SK-N-SH (cell line): ENCODE data around the gene LMOD2. TPM values are rescaled to one million over a fixed set of nuclear protein-coding genes. Genes with fewer than 3 reads are reported as not detected.

Experiments
- CTCF ChIA-PET: fragments of 300-600, 350-600 bp; formaldehyde crosslinking; extraction: SDS; loops from one replicate; lab custom pipeline; 2021; lab: Yijun Ruan, JAX
- POLR2A ChIA-PET: fragments of 350-600 bp; sonication (Branson Sonifier 250); formaldehyde crosslinking; extraction: SDS; loops from one replicate; lab custom pipeline; 2020; ENCODE audit warnings: antibody characterized with exemption, inconsistent platforms; lab: Yijun Ruan, JAX
- DNase-seq: peaks from one replicate; pipeline ENCODE4 v3.0.0; 2012
- H2AFZ ChIP-seq: fragments of 200-600 bp; sonication (generic); 2 replicates; pipeline ENCODE4 v1.8.1; 2016; ENCODE audit warnings: antibody characterized with exemption, mild to moderate bottlenecking, low read depth
- H3F3A ChIP-seq: fragments of 200-600 bp; sonication (generic); replicated peaks from 2 replicates; pipeline ENCODE3; 2016; ENCODE audit warnings: antibody characterized with exemption, mild to moderate bottlenecking; ENCODE audit not compliant: insufficient read depth
- H3K27ac ChIP-seq, 2 experiments: fragments of 200-500 bp in 1 of 2; fragments of 200-600 bp in 1 of 2; sonication (Bioruptor generic) in 1 of 2; sonication (generic), shearing (Covaris generic) in 1 of 2; 2 replicates each; pipeline versions ENCODE4 v1.5.1 to v1.6.1; 2014 to 2016; ENCODE audit warnings: low read depth in 2 of 2, inconsistent platforms in 1 of 2, low read length in 1 of 2, mild to moderate bottlenecking in 1 of 2, mixed read lengths in 1 of 2
- H3K27me3 ChIP-seq: fragments of 200-600 bp; sonication (generic), shearing (Covaris generic); 2 replicates; pipeline ENCODE4 v1.6.1; 2016; ENCODE audit warnings: mixed run types; ENCODE audit not compliant: insufficient read depth
- H3K36me3 ChIP-seq, 2 experiments: fragments of 200-500 bp in 1 of 2; fragments of 200-600 bp in 1 of 2; sonication (Bioruptor generic) in 1 of 2; sonication (generic) in 1 of 2; replicated peaks in 1 of 2; 2 replicates each; pipeline versions ENCODE3 to v1.5.1; 2014 to 2016; ENCODE audit warnings: low read length in 1 of 2, mild to moderate bottlenecking in 1 of 2; ENCODE audit not compliant: insufficient read depth in 2 of 2, control insufficient read depth in 1 of 2
- H3K4me1 ChIP-seq, 2 experiments: fragments of 200-500 bp in 1 of 2; fragments of 200-600 bp in 1 of 2; sonication (Bioruptor generic) in 1 of 2; sonication (generic), shearing (Covaris generic) in 1 of 2; 2 replicates each; pipeline versions ENCODE4 v1.5.1 to v1.6.1; 2014 to 2016; ENCODE audit warnings: low read depth in 1 of 2, low read length in 1 of 2, mixed run types in 1 of 2; ENCODE audit not compliant: insufficient read depth in 2 of 2, control insufficient read depth in 1 of 2
- H3K4me2 ChIP-seq: fragments of 200-600 bp; sonication (generic), shearing (Covaris generic); 2 replicates; pipeline ENCODE4 v1.6.1; 2017; ENCODE audit warnings: mixed run types
- H3K4me3 ChIP-seq, 2 experiments: fragments of 200-500 bp in 1 of 2; fragments of 200-600 bp in 1 of 2; sonication (Bioruptor generic) in 1 of 2; sonication (generic), shearing (Covaris generic) in 1 of 2; 2 replicates each; pipeline versions ENCODE4 v1.5.1 to v1.8.1; 2014 to 2016; ENCODE audit warnings: low read depth in 2 of 2, inconsistent platforms in 1 of 2, low read length in 1 of 2, mild to moderate bottlenecking in 1 of 2, mixed read lengths in 1 of 2, moderate library complexity in 1 of 2
- H3K79me2 ChIP-seq: fragments of 200-600 bp; sonication (generic); 2 replicates; pipeline ENCODE4 v1.8.1; 2017; ENCODE audit warnings: mild to moderate bottlenecking; ENCODE audit not compliant: insufficient read depth
- H3K9ac ChIP-seq: fragments of 200-600 bp; sonication (generic); 2 replicates; pipeline ENCODE4 v1.6.1; 2017; ENCODE audit warnings: mixed run types
- H3K9me2 ChIP-seq: fragments of 200-600 bp; sonication (generic); 2 replicates; pipeline ENCODE4 v1.6.1; 2017; ENCODE audit warnings: mixed run types
- H3K9me3 ChIP-seq: fragments of 200-600 bp; sonication (generic); 2 replicates; pipeline ENCODE4 v1.6.1; 2017; ENCODE audit warnings: mixed run types, mild to moderate bottlenecking, moderate library complexity
- H4K20me1 ChIP-seq: fragments of 200-600 bp; sonication (generic); 2 replicates; pipeline ENCODE4 v1.6.1; 2017; ENCODE audit warnings: mild to moderate bottlenecking, mixed run types; ENCODE audit not compliant: insufficient read depth
- ELF1 ChIP-seq: IDR thresholded peaks from 2 replicates; pipeline ENCODE4 v1.4.0; 2012
- EP300 ChIP-seq, 2 experiments: IDR thresholded peaks; 2 replicates each; pipeline versions ENCODE4 v1.4.0 to v1.6.1; 2012; ENCODE audit warnings: borderline replicate concordance in 1 of 2, low read depth in 1 of 2, low read length in 1 of 2
- EZH2phosphoT487 ChIP-seq: fragments of 200-600 bp; sonication (generic); IDR thresholded peaks from 2 replicates; pipeline ENCODE4 v1.6.1; 2017; ENCODE audit warnings: low read depth, mixed run types, mild to moderate bottlenecking, antibody characterized with exemption, moderate library complexity, borderline replicate concordance
- FOSL2 ChIP-seq: IDR thresholded peaks from 2 replicates; pipeline ENCODE4 v1.4.0; 2012; ENCODE audit warnings: low read depth, mild to moderate bottlenecking, moderate library complexity, borderline replicate concordance
- FOXJ3 ChIP-seq: sonication (generic); formaldehyde crosslinking; IDR thresholded peaks from 2 replicates; pipeline ENCODE4 v1.5.1; 2020; ENCODE audit warnings: mild to moderate bottlenecking, missing genetic modification reagents
- GATA2 ChIP-seq: sonication (generic); formaldehyde crosslinking; IDR thresholded peaks from 2 replicates; pipeline ENCODE4 v1.5.0; 2020; ENCODE audit warnings: mild to moderate bottlenecking, missing genetic modification reagents
- MEF2A ChIP-seq: IDR thresholded peaks from 2 replicates; pipeline ENCODE4 v1.4.0; 2012; ENCODE audit warnings: low read depth, borderline replicate concordance
- MXI1 ChIP-seq: IDR thresholded peaks from 2 replicates; pipeline ENCODE4 v1.6.1; 2012; ENCODE audit warnings: mild to moderate bottlenecking, low read depth, low read length, improper control_type of control experiment
- NFIC ChIP-seq: IDR thresholded peaks from 2 replicates; pipeline ENCODE4 v1.4.0; 2012; ENCODE audit warnings: borderline replicate concordance
- SIN3A ChIP-seq: IDR thresholded peaks from 2 replicates; pipeline ENCODE4 v1.6.1; 2012; ENCODE audit warnings: low read depth, mild to moderate bottlenecking, low read length, moderate library complexity, borderline replicate concordance
- TEAD4 ChIP-seq: IDR thresholded peaks from 2 replicates; pipeline ENCODE4 v1.4.0; 2012; ENCODE audit warnings: mild to moderate bottlenecking, borderline replicate concordance; ENCODE audit not compliant: insufficient read depth
- YY1 ChIP-seq: IDR thresholded peaks from 2 replicates; pipeline ENCODE4 v1.4.0; 2012; ENCODE audit warnings: low read depth, mild to moderate bottlenecking
- polyA plus RNA-seq, 3 experiments: library from polyadenylated mRNA; depleted of rRNA; stranded (reverse); fragments of >200 nt; gene quantifications; 2 replicates each; pipeline ENCODE4 v1.2.3, GENCODE V29; 2012
- TF ChIP-seq, protein P1 (sequence below): IDR thresholded peaks from 2 replicates; pipeline ENCODE4 v1.4.0; 2012; ENCODE audit warnings: low read depth, borderline replicate concordance
- TF ChIP-seq, protein P2 (sequence below): IDR thresholded peaks from 2 replicates; pipeline ENCODE4; 2012
- TF ChIP-seq, protein P3 (sequence below): fragments of 150-350 bp; IDR thresholded peaks from 2 replicates; pipeline ENCODE4 v1.6.1; 2016; ENCODE audit warnings: mild to moderate bottlenecking, low read depth, low read length
- TF ChIP-seq, protein P4 (sequence below): IDR thresholded peaks from 2 replicates; pipeline ENCODE4 v1.6.1; 2012; ENCODE audit warnings: mild to moderate bottlenecking, low read depth, low read length, moderate library complexity

Gene LMOD2
- polyA plus RNA-seq, 1 of the 3 experiments (the other 2 are of a cell fraction): not detected

DNA sequence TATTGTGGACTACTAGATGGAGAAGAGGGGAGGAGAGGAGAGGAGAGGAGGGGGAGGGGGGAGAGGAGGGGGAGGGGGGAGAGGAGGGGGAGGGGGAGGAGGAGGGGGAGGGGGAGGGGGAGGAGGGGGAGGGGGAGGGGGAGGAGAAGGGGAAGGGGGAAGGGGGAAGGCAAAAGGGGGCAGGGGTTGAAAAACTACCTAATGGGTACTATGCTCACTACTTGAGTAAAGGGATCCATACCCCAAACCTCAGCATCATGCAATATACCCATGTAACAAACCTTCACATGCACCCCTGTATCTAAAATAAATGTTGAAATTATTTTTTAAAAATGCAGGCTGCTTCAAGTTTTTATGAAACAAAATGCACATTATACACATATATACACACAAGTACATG is 15.1 kb upstream of the LMOD2 start:
- no peak overlapping the region for H3K4me3 ChIP-seq
- no peaks in the 10 kb centered on the region for H3K9me2 ChIP-seq
- no peak overlapping the region for H3K27ac ChIP-seq
- POLR2A ChIA-PET: no interaction called here
- no peaks in the 10 kb centered on the region for H4K20me1 ChIP-seq
- peaks cover 14 to 20% of the 10 kb centered on the region in 2 experiments; a peak in 3 of 4 replicates for H3K4me1 ChIP-seq
- H2AFZ ChIP-seq: no peak overlapping the region
- H3K9ac ChIP-seq: no peak overlapping the region
- no peaks in the 10 kb centered on the region for H3F3A ChIP-seq
- TF ChIP-seq YY1 (no peak), FOSL2 (no peak), NFIC (no peak), GATA2 (no peak), EZH2phosphoT487 (no peak), EP300 (IDR thresholded peaks at IDR 0.05; ENCODE audit: borderline replicate concordance in 1 of 2, low read depth in 1 of 2, low read length in 1 of 2) (no peak), MXI1 (no peak), FOXJ3 (CRISPR knock-in tag) (no peak), MEF2A (no peak), SIN3A (no peak), ELF1 (no peak), TEAD4 (no peak)
- TF ChIP-seq, protein P1, sequence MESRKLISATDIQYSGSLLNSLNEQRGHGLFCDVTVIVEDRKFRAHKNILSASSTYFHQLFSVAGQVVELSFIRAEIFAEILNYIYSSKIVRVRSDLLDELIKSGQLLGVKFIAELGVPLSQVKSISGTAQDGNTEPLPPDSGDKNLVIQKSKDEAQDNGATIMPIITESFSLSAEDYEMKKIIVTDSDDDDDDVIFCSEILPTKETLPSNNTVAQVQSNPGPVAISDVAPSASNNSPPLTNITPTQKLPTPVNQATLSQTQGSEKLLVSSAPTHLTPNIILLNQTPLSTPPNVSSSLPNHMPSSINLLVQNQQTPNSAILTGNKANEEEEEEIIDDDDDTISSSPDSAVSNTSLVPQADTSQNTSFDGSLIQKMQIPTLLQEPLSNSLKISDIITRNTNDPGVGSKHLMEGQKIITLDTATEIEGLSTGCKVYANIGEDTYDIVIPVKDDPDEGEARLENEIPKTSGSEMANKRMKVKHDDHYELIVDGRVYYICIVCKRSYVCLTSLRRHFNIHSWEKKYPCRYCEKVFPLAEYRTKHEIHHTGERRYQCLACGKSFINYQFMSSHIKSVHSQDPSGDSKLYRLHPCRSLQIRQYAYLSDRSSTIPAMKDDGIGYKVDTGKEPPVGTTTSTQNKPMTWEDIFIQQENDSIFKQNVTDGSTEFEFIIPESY: no peak
- TF ChIP-seq, protein P2, sequence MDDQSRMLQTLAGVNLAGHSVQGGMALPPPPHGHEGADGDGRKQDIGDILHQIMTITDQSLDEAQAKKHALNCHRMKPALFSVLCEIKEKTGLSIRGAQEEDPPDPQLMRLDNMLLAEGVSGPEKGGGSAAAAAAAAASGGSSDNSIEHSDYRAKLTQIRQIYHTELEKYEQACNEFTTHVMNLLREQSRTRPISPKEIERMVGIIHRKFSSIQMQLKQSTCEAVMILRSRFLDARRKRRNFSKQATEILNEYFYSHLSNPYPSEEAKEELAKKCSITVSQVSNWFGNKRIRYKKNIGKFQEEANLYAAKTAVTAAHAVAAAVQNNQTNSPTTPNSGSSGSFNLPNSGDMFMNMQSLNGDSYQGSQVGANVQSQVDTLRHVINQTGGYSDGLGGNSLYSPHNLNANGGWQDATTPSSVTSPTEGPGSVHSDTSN: no peak
- TF ChIP-seq, protein P3, sequence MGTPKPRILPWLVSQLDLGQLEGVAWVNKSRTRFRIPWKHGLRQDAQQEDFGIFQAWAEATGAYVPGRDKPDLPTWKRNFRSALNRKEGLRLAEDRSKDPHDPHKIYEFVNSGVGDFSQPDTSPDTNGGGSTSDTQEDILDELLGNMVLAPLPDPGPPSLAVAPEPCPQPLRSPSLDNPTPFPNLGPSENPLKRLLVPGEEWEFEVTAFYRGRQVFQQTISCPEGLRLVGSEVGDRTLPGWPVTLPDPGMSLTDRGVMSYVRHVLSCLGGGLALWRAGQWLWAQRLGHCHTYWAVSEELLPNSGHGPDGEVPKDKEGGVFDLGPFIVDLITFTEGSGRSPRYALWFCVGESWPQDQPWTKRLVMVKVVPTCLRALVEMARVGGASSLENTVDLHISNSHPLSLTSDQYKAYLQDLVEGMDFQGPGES: no peak
- TF ChIP-seq, protein P4, sequence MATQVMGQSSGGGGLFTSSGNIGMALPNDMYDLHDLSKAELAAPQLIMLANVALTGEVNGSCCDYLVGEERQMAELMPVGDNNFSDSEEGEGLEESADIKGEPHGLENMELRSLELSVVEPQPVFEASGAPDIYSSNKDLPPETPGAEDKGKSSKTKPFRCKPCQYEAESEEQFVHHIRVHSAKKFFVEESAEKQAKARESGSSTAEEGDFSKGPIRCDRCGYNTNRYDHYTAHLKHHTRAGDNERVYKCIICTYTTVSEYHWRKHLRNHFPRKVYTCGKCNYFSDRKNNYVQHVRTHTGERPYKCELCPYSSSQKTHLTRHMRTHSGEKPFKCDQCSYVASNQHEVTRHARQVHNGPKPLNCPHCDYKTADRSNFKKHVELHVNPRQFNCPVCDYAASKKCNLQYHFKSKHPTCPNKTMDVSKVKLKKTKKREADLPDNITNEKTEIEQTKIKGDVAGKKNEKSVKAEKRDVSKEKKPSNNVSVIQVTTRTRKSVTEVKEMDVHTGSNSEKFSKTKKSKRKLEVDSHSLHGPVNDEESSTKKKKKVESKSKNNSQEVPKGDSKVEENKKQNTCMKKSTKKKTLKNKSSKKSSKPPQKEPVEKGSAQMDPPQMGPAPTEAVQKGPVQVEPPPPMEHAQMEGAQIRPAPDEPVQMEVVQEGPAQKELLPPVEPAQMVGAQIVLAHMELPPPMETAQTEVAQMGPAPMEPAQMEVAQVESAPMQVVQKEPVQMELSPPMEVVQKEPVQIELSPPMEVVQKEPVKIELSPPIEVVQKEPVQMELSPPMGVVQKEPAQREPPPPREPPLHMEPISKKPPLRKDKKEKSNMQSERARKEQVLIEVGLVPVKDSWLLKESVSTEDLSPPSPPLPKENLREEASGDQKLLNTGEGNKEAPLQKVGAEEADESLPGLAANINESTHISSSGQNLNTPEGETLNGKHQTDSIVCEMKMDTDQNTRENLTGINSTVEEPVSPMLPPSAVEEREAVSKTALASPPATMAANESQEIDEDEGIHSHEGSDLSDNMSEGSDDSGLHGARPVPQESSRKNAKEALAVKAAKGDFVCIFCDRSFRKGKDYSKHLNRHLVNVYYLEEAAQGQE: no peak
- TF ChIP-seq, all 33 proteins: peak for 0
- Histone ChIP-seq H3K9me3 (no peaks in the 10 kb centered on the region), H3K36me3 (no peaks in the 10 kb centered on the region), H3K79me2 (no peaks in the 10 kb centered on the region), H3K4me2 (no peak overlapping the region), H3K27me3 (no peaks in the 10 kb centered on the region)
- no peak for DNase-seq
- CTCF ChIA-PET: interaction anchor here (1.0 kb wide), 1 partner anchor 28 kb away, joined by 3 read pairs; no protein-coding TSS in a partner anchor
